CD4-positive, alpha-beta T cell treated with Interleukin-21 for 1 hour (primary cell): ENCODE data around the gene POP4.

ENCODE experiments used
- DNase-seq: peaks from one replicate; pipeline ENCODE4 v3.0.0-alpha.2; 2020

Gene POP4

GRCh38 chr19:29665215-29665825, 59.2 kb downstream of the POP4 start, which contains the start of gene PLEKHF1:
Gene PLEKHF1, plus strand, starts transcription at chr19:29665461. Its CDS starts 8,379 bp downstream, at chr19:29673840.
- peak; percentile 86 for DNase-seq

DNA sequence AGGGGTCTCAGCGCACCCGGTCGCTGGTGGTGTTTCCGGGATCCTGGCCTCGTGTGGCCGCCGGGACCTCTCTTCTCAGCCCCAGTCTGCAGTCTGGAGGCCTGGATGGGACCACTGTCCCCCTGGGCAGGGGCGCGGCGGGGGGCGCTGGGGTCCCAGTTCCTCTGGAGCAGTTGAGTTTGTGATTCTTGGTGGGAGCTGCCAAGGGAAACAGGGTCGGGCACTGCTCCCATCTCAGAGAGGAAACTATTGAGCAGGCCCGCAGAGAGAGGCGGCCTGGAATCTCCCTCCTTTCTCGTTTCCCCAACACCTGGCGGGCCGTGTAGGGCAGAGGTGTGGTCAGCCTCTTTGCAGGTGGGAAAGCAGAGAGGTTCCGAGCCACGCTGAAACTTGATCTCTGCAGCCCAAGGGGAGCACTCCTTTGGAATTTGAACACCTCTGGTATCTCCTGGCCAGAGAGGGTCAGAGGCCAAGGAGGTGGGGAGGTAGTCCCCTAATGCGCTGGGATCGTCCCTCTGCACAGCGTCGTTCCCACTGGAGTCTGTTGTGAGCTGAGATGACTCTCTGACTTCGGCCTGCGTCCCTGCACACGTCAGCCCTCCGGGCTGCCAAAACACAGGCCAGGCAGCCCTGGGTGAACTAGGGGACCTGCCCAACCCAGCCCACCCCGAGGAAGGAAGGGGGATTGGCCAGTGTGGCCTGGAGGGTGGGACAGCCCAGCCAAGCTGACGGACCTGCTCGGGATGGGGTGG, 59.9 kb downstream of the POP4 start:
- peak; percentile 29 for DNase-seq
